Measurements from ENCODE around the gene KCNQ1. TPM values are rescaled to one million over a fixed set of nuclear protein-coding genes. Genes with fewer than 3 reads are reported as not detected.
A peak's percentile ranks its signal among the peaks of the same experiment; 100 is the strongest.

Gene KCNQ1
- total and polyA plus RNA-seq, 7 donors = 0.48 to 3.1 (median 1.1) TPM

DNA sequence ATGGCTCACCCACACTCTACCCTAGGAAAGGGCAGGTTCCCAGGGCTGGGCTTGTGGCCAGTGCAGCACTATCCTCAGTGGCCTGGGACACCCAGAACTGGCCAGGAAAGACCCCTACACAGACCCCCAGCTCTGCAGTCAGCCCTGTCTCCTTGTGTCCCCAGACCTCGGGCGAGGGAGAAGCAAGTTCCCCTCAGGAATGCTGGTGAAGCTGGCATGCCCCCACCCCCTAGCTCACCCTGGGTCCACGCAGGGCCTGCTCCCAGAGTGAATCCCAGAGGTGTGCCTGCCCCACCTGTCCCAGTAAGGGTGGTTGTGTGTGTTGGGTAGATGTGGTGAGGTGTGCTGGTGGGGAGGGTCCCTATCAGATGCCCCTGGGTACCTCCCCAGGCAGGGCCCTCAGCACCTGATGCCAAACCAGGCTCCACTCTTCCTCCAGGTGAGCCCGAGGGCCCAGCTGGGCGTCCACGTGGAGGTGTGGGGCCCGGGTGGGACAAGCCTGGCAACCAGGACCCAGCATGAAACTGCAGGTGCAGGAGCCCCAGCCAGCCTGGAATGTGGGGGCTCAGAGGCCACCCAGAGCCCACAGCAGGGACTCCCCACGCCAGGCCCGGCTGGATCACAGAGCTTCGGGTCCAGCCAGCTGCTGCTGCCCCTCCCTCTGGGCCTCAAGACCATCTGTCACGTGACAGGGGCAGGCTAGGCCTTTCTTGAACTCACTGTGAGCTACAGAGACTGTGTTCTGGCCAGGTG is 303.4 kb downstream of the KCNQ1 start:
- H3K4me1 ChIP-seq = no peaks in the 10 kb centered on the region
- H3K27me3 ChIP-seq (ENCODE audit: insufficient read depth in 3 of 3, low read length in 2 of 3) = no peaks in the 10 kb centered on the region
- H3K4me3 ChIP-seq = no peak overlapping the region
- no peaks in the 10 kb centered on the region for H3K9me3 ChIP-seq
- intact Hi-C loops (cut with DNase I) = no loop called here
- WGBS, 3 donors = 76 to 82% (median 80%) methylated on average over 9 to 11 of the region's 11 CpGs
- no peak overlapping the region for H3K27ac ChIP-seq
- TF ChIP-seq, protein P1, sequence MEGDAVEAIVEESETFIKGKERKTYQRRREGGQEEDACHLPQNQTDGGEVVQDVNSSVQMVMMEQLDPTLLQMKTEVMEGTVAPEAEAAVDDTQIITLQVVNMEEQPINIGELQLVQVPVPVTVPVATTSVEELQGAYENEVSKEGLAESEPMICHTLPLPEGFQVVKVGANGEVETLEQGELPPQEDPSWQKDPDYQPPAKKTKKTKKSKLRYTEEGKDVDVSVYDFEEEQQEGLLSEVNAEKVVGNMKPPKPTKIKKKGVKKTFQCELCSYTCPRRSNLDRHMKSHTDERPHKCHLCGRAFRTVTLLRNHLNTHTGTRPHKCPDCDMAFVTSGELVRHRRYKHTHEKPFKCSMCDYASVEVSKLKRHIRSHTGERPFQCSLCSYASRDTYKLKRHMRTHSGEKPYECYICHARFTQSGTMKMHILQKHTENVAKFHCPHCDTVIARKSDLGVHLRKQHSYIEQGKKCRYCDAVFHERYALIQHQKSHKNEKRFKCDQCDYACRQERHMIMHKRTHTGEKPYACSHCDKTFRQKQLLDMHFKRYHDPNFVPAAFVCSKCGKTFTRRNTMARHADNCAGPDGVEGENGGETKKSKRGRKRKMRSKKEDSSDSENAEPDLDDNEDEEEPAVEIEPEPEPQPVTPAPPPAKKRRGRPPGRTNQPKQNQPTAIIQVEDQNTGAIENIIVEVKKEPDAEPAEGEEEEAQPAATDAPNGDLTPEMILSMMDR (IDR thresholded peaks at IDR 0.05) = no peak
- no peaks in the 10 kb centered on the region for H3K36me3 ChIP-seq (ENCODE audit: insufficient read depth in 1 of 2, low read depth in 1 of 2)
- peak in 1 of 2 donors; percentile 45 for DNase-seq
- no peak for ATAC-seq

- WGBS, 3 donors = 98% methylated on average over 17 of the region's 17 CpGs
- intact Hi-C loops (cut with DNase I) = no loop called here
- ATAC-seq (no peak), DNase-seq (peak in 1 of 2 donors; percentile 39)
- Histone ChIP-seq H3K36me3 (ENCODE audit: insufficient read depth in 1 of 2, low read depth in 1 of 2) (no peaks in the 10 kb centered on the region), H3K27ac (no peak overlapping the region), H3K4me1 (no peaks in the 10 kb centered on the region), H3K9me3 (no peaks in the 10 kb centered on the region), H3K4me3 (no peak overlapping the region), H3K27me3 (ENCODE audit: insufficient read depth in 3 of 3, low read length in 2 of 3) (no peaks in the 10 kb centered on the region)
- TF ChIP-seq, protein P1 (IDR thresholded peaks at IDR 0.05) = no peak
Observed at GRCh38 chr11:2748814-2749554, 304.2 kb downstream of the KCNQ1 start.

GRCh38 chr11:2750101-2750681 is 305.4 kb downstream of the KCNQ1 start:
- peak in 1 of 2 donors; percentile 39 for DNase-seq
- H3K4me3 ChIP-seq = no peak overlapping the region

GRCh38 chr11:2750682-2751522 is 306.1 kb downstream of the KCNQ1 start:
- Histone ChIP-seq H3K27me3 (ENCODE audit: insufficient read depth in 3 of 3, low read length in 2 of 3) (no peaks in the 10 kb centered on the region), H3K36me3 (ENCODE audit: insufficient read depth in 1 of 2, low read depth in 1 of 2) (no peaks in the 10 kb centered on the region), H3K4me3 (no peak overlapping the region), H3K9me3 (no peaks in the 10 kb centered on the region), H3K4me1 (no peaks in the 10 kb centered on the region), H3K27ac (no peak overlapping the region)
- ATAC-seq = no peak
- WGBS, 3 donors = 69 to 71% (median 69%) methylated on average over 24 of the region's 24 CpGs
- TF ChIP-seq, protein P1 (IDR thresholded peaks at IDR 0.05) = no peak
- intact Hi-C loops (cut with DNase I) = no loop called here
- DNase-seq = peak in 1 of 2 donors; percentile 54

More at GRCh38 chr11:2750101-2750681, 305.4 kb downstream of the KCNQ1 start:
- no peak for ATAC-seq
- Histone ChIP-seq H3K4me1 (no peaks in the 10 kb centered on the region), H3K36me3 (ENCODE audit: insufficient read depth in 1 of 2, low read depth in 1 of 2) (no peaks in the 10 kb centered on the region), H3K9me3 (no peaks in the 10 kb centered on the region), H3K27me3 (ENCODE audit: insufficient read depth in 3 of 3, low read length in 2 of 3) (no peaks in the 10 kb centered on the region), H3K27ac (no peak overlapping the region)
- TF ChIP-seq, protein P1 (IDR thresholded peaks at IDR 0.05) = no peak
- WGBS, 3 donors = 83 to 87% (median 85%) methylated on average over 9 of the region's 9 CpGs
- intact Hi-C loops (cut with DNase I) = no loop called here

All from psoas muscle (tissue), 8 donors.